SK-MEL-5 (cell line): ENCODE data around the gene CWC27. TPM values are rescaled to one million over a fixed set of nuclear protein-coding genes. Genes with fewer than 3 reads are reported as not detected.
A peak's percentile ranks its signal among the peaks of the same experiment; 100 is the strongest.

Experiments
- DNase-seq: peaks from one replicate; pipeline ENCODE4 v3.0.0-alpha.2; 2016; ENCODE audit warnings: low read depth, low spot score
- in situ Hi-C: cut with HindIII; loops from 2 replicates; pipeline ENCODE4 v1.10.0; 2016; ENCODE audit warnings: low sequenced_read_pairs, high pct_unique_total_duplicates, low pct_unique_long_range_greater_than_20kb
- polyA plus RNA-seq, 2 experiments: library from polyadenylated mRNA; depleted of rRNA; stranded (reverse); fragments of >200 nt; gene quantifications; 2 replicates each; pipeline ENCODE4 v1.2.3, GENCODE V29; 2015
- total RNA-seq: library from RNA; depleted of rRNA; stranded (reverse); fragments of >200 nt; shearing (Covaris generic); gene quantifications from 2 replicates; pipeline ENCODE4 v1.2.3, GENCODE V29; 2014; rRNA removed

CWC27 gene
- 11.1 and 13.3 TPM in 2 replicates for total RNA-seq
- 2.4 and 3.0 TPM in 2 replicates for polyA plus RNA-seq (2015; cell fraction: cytosol; rRNA removed)
- 0.88 and 2.8 TPM in 2 replicates for polyA plus RNA-seq (2015; cell fraction: nucleus; rRNA removed)

- DNase-seq, result peak; percentile 92
Measured at GRCh38 chr5:64768358-64769312, at the start of gene CWC27, which contains the start of gene SREK1IP1. CWC27 (plus strand) TSS chr5:64768930; CDS start chr5:64769147, 217 bp downstream. SREK1IP1 (minus strand) TSS chr5:64768691; CDS start chr5:64768517, 174 bp downstream.

GRCh38 chr5:64722588-64722987 lies 46.1 kb upstream of the CWC27 start:
- DNase-seq, result no peak
- in situ Hi-C loops, result no loop called here

More at GRCh38 chr5:64768358-64769312, at the start of gene CWC27, which contains the start of gene SREK1IP1:
- in situ Hi-C loops, result no loop called here

GRCh38 chr5:64727150-64727549 lies 41.6 kb upstream of the CWC27 start:
- in situ Hi-C loops, result no loop called here
- no peak for DNase-seq

DNA sequence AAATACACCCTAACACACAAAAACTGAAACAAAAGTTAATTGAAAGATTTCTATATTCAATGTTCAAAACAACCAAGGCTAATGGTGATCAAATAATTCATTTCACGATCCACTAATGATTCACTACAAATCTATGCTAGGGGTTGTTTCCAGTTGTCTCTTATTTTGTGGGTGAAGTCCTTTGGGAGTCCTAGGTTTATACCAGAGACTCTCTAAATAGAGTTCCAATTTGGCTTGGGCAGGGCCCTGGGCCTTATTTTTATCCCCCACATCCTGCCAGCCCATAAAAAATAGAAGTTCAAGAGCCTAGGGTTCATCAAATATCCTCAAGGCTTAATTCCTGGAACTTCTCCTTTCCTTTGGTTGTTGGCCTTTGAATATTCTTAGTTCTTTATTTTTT lies 26.3 kb upstream of the CWC27 start:
- no peak for DNase-seq
- in situ Hi-C loops, result no loop called here

- in situ Hi-C loops, result no loop called here
- DNase-seq, result no peak
Measured at GRCh38 chr5:64742821-64743220, 25.9 kb upstream of the CWC27 start.

DNA sequence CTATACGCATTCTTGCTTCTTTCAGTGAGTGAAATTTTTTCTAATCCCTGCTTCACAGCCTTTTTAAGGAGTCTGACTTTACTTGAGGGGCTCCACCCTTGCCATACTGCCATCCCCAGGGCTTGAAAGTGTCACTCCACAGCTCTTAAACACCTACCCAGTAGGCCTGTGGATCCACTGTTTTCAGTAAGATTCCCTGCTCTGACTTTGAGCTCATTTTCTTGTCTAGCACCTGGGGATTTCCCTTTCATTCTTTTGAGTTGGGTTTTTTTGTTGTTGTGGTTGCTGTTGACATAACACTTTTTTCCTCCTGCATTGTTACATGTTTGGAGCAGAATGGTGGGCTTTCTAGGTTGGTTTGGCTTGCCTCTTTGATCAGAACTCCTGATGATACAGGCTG lies 23.8 kb upstream of the CWC27 start:
- no peak for DNase-seq
- in situ Hi-C loops, result no loop called here

DNA sequence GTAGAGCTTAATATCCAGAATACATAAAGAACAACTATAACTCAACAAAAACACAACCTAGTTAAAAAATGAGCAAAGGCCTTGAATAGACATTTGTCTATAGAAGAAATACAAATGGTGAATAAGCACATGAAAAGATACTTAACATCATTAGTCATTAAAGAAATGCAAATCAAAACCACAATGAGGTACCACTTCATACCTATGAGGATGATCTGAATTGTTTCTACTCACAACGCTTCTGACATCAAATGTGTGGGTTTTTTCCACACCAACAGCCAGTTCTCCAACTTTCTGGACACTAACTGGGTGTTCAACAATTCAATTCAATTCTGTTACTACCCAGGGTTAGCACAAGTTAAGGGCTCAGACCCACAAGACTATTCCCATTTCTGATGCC lies 22.3 kb upstream of the CWC27 start:
- DNase-seq, result no peak
- in situ Hi-C loops, result no loop called here

- in situ Hi-C loops, result no loop called here
- DNase-seq, result no peak
Measured at GRCh38 chr5:64749385-64749784, 19.3 kb upstream of the CWC27 start.

DNA sequence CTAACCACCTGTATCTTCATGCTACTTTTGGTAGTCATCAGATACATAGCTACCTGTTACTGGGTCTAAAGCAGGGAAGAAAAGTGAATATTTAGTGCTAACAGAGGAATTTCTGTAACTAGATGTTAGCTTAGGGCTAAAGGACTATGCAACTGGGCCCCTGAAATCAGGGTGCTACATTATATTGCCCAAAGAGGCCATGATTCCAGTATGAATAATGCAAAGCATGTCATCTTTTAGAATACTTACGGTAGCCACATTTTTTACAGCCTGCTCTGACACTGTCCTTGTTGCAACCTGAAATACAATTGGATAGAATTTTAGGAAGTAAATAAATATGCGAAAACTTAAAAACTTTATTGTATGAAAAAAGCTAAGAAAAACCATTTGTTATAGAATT lies 14.7 kb upstream of the CWC27 start:
- DNase-seq, result no peak
- in situ Hi-C loops, result no loop called here

DNA sequence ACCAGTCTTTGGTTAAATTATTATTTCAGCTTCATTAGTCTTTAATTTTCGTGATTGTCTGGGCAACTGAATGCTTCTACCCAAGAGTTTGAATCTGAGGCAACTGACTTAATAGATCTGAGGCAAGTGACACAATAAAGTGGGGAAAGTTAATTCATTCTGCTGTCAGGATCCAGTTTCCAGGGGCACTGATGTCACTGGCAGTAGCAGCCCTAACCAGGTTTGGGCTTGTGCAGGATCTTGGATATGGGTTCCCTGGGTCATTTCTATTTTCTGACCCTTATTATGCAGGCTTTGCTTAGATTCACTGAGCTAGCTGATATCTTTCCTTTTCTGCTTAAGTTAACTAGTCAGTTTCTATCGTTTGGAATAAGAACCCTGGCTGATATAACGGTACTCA lies 9.8 kb upstream of the CWC27 start:
- DNase-seq, result no peak
- in situ Hi-C loops, result no loop called here

- DNase-seq, result no peak
- in situ Hi-C loops, result no loop called here
Measured at GRCh38 chr5:64759960-64760660, 8.6 kb upstream of the CWC27 start.

DNA sequence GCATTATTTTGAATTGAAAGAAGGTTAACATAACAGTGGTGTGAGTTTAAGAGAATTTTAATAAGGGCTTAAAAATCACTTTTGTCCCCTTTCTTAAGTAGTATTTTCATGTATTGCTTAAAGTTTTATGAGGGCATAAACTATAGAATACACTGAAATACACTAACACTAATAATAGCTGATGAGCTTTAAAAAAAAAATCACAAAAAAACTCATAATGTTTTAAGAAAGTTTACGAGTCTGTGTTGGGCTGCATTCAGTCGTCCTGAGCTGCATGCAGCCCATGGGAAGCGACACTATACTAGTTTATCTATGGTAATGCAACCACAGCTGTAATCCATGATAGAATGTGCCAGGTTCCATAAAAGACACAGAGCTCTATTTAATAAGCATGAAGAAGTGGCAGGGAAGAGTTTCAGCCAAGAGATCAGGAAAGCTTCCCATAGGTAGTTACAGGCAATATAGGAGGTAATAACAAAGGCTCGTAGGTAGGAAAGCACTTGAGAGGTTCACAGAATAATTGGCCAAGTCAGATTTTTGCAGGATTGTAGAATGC lies 4.7 kb upstream of the CWC27 start:
- in situ Hi-C loops, result no loop called here
- no peak for DNase-seq

GRCh38 chr5:64765804-64766504 lies 2.8 kb upstream of the CWC27 start:
- DNase-seq, result no peak

DNA sequence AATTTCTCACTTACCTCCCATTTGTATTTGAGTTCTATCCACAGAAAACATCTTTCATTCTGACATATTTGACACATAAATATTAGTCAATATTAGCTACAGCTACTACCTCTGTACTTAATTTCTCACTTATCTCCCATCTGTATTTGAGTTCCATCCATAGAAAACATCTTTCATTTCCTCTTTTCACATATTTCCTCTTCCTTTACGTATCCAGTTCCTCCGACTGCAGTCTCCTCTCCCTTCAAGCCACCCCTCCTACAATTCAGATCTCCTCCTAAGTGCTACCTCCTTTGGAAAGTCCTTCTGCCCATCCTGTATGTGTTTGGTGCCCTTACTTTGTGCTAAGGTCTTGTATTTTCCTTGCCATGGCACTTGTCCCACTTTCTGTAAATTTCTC lies 1.8 kb upstream of the CWC27 start:
- in situ Hi-C loops, result no loop called here
- no peak for DNase-seq

More at GRCh38 chr5:64765804-64766504, 2.8 kb upstream of the CWC27 start:
- in situ Hi-C loops, result no loop called here

GRCh38 chr5:64767959-64768357 lies 772 bp upstream of the CWC27 start:
- DNase-seq, result no peak
- in situ Hi-C loops, result no loop called here

DNA sequence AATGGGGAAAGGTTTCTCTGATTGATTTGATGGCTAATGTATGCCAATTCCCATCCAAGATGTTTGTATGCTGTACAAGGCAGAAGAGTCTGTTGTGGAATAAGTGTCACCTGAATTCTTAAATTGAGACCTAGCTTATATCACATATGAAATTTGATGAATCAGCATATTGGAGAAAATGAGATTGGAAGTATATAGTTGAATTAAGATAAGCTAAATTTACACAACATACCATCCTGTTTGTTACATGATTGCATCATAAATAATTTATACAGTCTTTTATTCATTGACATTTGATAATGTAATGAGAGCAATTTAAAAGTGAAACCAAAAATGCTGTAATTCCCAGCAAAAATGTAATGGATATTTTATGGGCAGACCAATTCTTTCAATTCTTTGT lies 1.1 kb downstream of the CWC27 start:
- in situ Hi-C loops, result no loop called here
- DNase-seq, result no peak

DNA sequence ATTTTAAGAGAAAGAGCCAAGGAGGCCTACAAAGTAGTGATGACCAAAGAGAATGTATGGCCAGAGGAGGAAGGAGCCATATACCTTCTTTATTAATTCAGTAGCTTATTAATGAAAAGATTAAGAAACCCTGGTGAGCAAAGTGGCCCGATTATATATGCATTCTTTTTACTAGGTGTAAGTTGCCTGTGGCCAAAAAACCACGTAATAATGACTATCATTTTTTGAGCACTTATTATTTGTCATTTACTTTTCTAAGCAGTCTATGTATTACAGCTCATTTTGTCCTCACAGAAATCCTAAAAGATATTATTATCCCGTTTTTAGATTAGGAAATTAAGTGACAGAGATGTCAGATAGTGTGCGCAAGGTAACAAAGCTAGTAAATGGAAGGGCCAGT lies 3.0 kb downstream of the CWC27 start:
- no peak for DNase-seq
- in situ Hi-C loops, result no loop called here

DNA sequence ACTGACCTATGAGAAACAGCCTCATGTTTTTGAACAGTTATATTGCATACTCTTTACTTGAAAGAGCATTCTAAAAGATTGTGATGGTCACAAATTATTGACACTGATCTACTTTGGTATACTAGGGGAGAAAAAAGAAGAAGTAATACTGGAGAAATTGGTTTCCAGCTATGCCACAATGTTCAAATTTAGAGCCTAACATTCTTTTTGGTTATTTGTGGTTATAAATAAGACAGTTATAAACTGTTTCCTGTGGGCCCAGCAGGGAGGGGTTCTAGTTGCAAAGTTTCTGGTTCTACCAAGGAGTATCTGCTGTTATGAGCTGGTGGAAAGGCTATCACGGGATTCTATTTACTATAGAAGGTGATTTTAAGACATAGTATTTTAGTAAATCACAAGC lies 4.8 kb downstream of the CWC27 start:
- no peak for DNase-seq
- in situ Hi-C loops, result no loop called here
